ENCODE data around the gene MCF2L2.

The MCF2L2 gene

DNA sequence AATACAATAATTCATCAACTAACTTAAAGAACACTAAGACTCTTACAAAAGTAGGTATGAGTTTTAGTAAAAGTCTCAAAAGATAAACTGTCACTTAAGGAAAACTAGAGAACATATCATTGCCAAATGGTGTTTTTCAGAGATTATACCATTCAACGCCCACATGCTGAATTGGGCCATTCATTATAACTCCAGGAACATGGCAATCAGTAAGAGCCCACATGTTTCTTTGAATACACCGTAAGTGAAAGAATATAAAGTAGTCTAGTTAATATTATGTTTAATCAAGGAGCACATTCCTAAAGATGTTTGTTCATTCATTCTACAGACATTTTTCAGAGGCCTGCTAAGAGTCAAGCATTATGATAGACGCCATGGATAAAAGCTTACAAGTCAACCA lies 152.5 kb downstream of the MCF2L2 start:
- no peak for DNase-seq (ENCODE audit: extremely low read depth, insufficient read length)
- TF ChIP-seq, protein P1, sequence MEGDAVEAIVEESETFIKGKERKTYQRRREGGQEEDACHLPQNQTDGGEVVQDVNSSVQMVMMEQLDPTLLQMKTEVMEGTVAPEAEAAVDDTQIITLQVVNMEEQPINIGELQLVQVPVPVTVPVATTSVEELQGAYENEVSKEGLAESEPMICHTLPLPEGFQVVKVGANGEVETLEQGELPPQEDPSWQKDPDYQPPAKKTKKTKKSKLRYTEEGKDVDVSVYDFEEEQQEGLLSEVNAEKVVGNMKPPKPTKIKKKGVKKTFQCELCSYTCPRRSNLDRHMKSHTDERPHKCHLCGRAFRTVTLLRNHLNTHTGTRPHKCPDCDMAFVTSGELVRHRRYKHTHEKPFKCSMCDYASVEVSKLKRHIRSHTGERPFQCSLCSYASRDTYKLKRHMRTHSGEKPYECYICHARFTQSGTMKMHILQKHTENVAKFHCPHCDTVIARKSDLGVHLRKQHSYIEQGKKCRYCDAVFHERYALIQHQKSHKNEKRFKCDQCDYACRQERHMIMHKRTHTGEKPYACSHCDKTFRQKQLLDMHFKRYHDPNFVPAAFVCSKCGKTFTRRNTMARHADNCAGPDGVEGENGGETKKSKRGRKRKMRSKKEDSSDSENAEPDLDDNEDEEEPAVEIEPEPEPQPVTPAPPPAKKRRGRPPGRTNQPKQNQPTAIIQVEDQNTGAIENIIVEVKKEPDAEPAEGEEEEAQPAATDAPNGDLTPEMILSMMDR (IDR thresholded peaks at IDR 0.05; ENCODE audit: insufficient read depth, low read length, poor library complexity, severe bottlenecking): no peak
- Histone ChIP-seq H3K4me3 (replicated peaks; ENCODE audit: low read depth, low read length) (no peak overlapping the region), H3K36me3 (ENCODE audit: control insufficient read depth, insufficient read depth, low read length) (no peaks in the 10 kb centered on the region), H3K27me3 (replicated peaks; ENCODE audit: control insufficient read depth, insufficient read depth, low read length) (no peaks in the 10 kb centered on the region)

DNA sequence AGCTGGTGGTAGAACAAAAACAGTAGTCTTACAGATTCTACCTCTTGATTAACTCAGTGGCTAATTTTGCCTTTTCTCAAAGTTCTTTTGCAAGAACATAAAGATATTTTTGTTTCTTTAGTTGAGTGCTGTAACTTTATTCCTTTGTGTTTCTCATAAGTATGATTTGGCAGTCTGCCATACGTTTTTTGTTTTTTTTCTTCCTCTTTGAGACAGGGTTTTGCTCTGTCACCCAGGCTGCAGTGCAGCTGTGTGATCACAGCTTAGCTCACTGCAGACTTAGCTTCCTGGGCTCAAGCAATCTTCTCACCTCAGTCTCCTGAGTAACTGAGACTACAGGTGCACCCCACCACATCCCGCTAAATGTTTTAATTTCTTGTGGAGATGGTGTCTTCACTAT lies 153.0 kb downstream of the MCF2L2 start:
- DNase-seq (ENCODE audit: extremely low read depth, insufficient read length): no peak

DNA sequence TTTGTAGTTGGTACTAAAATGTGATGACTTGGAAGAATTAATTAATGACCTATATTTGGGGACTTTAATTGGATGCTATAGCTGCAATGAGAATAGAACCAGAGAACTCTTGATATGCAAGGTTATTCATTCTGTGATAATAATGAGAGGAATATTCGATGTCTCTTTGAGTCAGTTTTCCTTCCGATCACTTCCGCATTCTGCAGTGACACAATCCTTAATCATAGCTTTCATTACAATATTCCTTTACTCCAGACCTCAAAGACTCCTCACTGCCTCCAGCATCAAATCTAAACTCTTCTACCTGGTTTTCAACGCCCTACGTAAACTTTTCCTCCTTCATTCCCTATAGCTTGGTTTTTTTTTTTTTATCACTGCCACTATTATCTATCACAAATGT lies 153.8 kb downstream of the MCF2L2 start:
- TF ChIP-seq, protein P1 (IDR thresholded peaks at IDR 0.05; ENCODE audit: insufficient read depth, low read length, poor library complexity, severe bottlenecking): no peak
- H3K4me3 ChIP-seq (replicated peaks; ENCODE audit: low read depth, low read length): no peak overlapping the region
- no peaks in the 10 kb centered on the region for H3K27me3 ChIP-seq (replicated peaks; ENCODE audit: control insufficient read depth, insufficient read depth, low read length)
- H3K36me3 ChIP-seq (ENCODE audit: control insufficient read depth, insufficient read depth, low read length): no peaks in the 10 kb centered on the region
- no peak for DNase-seq (ENCODE audit: extremely low read depth, insufficient read length)

More for the DNA sequence above, 153.0 kb downstream of the MCF2L2 start:
- no peak overlapping the region for H3K4me3 ChIP-seq (replicated peaks; ENCODE audit: low read depth, low read length)
- H3K36me3 ChIP-seq (ENCODE audit: control insufficient read depth, insufficient read depth, low read length): no peaks in the 10 kb centered on the region
- no peaks in the 10 kb centered on the region for H3K27me3 ChIP-seq (replicated peaks; ENCODE audit: control insufficient read depth, insufficient read depth, low read length)
- TF ChIP-seq, protein P1 (IDR thresholded peaks at IDR 0.05; ENCODE audit: insufficient read depth, low read length, poor library complexity, severe bottlenecking): no peak

DNA sequence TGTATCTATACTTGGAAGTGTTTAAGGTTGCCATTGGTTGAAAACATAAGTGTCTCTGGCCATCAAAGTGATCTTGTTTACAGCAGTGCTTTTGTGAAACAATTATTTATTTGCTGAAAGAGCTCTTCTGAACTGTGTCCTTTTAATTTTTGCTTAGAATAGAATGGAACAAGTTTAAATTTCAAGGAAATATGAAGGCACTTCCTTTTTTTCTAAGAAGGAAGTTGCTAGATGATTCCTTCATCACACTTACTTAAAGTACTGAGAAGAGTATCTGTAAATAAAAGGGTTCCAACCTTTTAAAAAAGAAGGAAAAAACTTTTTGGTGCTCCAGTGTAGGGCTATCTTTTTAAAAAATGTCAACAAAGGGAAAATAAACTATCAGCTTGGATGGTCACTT lies 155.6 kb downstream of the MCF2L2 start:
- H3K4me3 ChIP-seq (replicated peaks; ENCODE audit: low read depth, low read length): no peak overlapping the region
- H3K27me3 ChIP-seq (replicated peaks; ENCODE audit: control insufficient read depth, insufficient read depth, low read length): no peaks in the 10 kb centered on the region
- TF ChIP-seq, protein P1 (IDR thresholded peaks at IDR 0.05; ENCODE audit: insufficient read depth, low read length, poor library complexity, severe bottlenecking): no peak
- H3K36me3 ChIP-seq (ENCODE audit: control insufficient read depth, insufficient read depth, low read length): no peaks in the 10 kb centered on the region
- no peak for DNase-seq (ENCODE audit: extremely low read depth, insufficient read length)

DNA sequence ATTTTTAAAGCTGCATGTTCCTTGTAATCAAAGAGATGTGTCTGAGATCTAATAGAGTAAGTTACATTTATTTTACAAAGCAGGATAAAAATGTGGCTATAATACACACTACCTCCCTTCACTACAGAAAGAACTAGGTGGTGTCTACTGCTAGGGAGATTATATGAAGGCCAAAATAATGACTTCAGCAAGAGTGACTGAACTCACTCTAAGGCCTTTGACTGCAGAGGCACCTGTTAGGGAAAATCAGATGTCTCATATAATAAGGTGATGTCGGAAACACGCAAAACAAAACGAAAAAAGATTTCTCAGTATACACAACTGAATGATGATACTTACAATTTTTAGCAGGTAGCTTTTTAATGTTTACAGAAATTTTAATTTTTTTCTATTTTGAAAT lies 156.3 kb downstream of the MCF2L2 start:
- no peaks in the 10 kb centered on the region for H3K36me3 ChIP-seq (ENCODE audit: control insufficient read depth, insufficient read depth, low read length)
- no peaks in the 10 kb centered on the region for H3K27me3 ChIP-seq (replicated peaks; ENCODE audit: control insufficient read depth, insufficient read depth, low read length)
- TF ChIP-seq, protein P1 (IDR thresholded peaks at IDR 0.05; ENCODE audit: insufficient read depth, low read length, poor library complexity, severe bottlenecking): no peak
- DNase-seq (ENCODE audit: extremely low read depth, insufficient read length): no peak
- H3K4me3 ChIP-seq (replicated peaks; ENCODE audit: low read depth, low read length): no peak overlapping the region

DNA sequence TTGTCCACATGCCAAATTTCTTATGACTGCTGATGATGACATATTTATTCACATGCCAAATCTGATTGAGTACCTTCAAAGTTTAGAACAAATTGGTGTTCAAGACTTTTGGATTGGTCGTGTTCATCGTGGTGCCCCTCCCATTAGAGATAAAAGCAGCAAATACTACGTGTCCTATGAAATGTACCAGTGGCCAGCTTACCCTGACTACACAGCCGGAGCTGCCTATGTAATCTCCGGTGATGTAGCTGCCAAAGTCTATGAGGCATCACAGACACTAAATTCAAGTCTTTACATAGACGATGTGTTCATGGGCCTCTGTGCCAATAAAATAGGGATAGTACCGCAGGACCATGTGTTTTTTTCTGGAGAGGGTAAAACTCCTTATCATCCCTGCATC lies 158.1 kb downstream of the MCF2L2 start:
- TF ChIP-seq, protein P1 (IDR thresholded peaks at IDR 0.05; ENCODE audit: insufficient read depth, low read length, poor library complexity, severe bottlenecking): no peak
- no peaks in the 10 kb centered on the region; the same call in 1 of the 2 replicates for H3K27me3 ChIP-seq (replicated peaks; ENCODE audit: control insufficient read depth, insufficient read depth, low read length)
- H3K36me3 ChIP-seq (ENCODE audit: control insufficient read depth, insufficient read depth, low read length): no peaks in the 10 kb centered on the region

More for the DNA sequence above, 158.1 kb downstream of the MCF2L2 start:
- DNase-seq (ENCODE audit: extremely low read depth, insufficient read length): no peak
- no peak overlapping the region for H3K4me3 ChIP-seq (replicated peaks; ENCODE audit: low read depth, low read length)

All from GM06990 (cell line).